Prostate gland (tissue), 2 donors: ENCODE measurements around the gene TMEM178B. TPM values are rescaled to one million over a fixed set of nuclear protein-coding genes. Genes with fewer than 3 reads are reported as not detected.

ENCODE experiments used
- DNase-seq: peaks from one replicate; pipeline ENCODE4 v3.0.0-alpha.2; 2019; ENCODE audit warnings: low spot score
- H3K27ac ChIP-seq, 2 donors: fragments of 200-600 bp; sonication (generic); 2 replicates each; pipeline ENCODE4 v1.5.1; 2017 to 2019
- H3K27me3 ChIP-seq: fragments of 200-600 bp; sonication (generic); replicated peaks from 2 replicates; pipeline ENCODE4 v1.5.1; 2019; ENCODE audit not compliant: insufficient read depth
- H3K36me3 ChIP-seq, 2 donors: fragments of 200-600 bp; sonication (generic); 1 replicate in 1 of 2; 2 replicates in 1 of 2; pipeline versions ENCODE4 v1.5.1 to v1.8.1; 2017 to 2019
- H3K4me1 ChIP-seq: fragments of 200-600 bp; sonication (generic); replicated peaks from 2 replicates; pipeline ENCODE4 v1.5.1; 2019
- H3K4me3 ChIP-seq, 2 donors: fragments of 200-600 bp; sonication (generic); 2 replicates each; pipeline ENCODE4 v1.5.1; 2017 to 2019
- H3K9me3 ChIP-seq: fragments of 200-600 bp; sonication (generic); 2 replicates; pipeline ENCODE4 v1.5.1; 2017
- POLR2A ChIP-seq: fragments of 450-650 bp; IDR thresholded peaks from one replicate; pipeline ENCODE4 v1.6.1; 2016; ENCODE audit warnings: antibody characterized with exemption, mild to moderate bottlenecking
- POLR2AphosphoS5 ChIP-seq: sonication (generic); formaldehyde crosslinking; IDR thresholded peaks from one replicate; pipeline ENCODE4 v1.6.1; 2017; ENCODE audit warnings: antibody characterized with exemption
- WGBS: methylation state at CpG from one replicate; pipeline ENCODE4 v1.1.5; 2018; 5-methylcytosine and 5-hydroxymethylcytosine counted together
- intact Hi-C: fragments of 100-400 bp; cut with DNase I; formaldehyde crosslinking; loops from one replicate; pipeline ENCODE4 v1.14.2; 2022
- total RNA-seq, 2 donors: library from RNA; depleted of rRNA; stranded (reverse); fragments of >200 nt; gene quantifications; one replicate each; pipeline ENCODE4 v1.1.0, GENCODE V29; 2016
- TF ChIP-seq, protein P1 (sequence below), 4 experiments: fragments of 200-600 bp in 2 of 4; fragments of 450-650 bp in 2 of 4; sonication (generic) in 2 of 4; IDR thresholded peaks; 1 replicate in 3 of 4; 2 replicates in 1 of 4; pipeline ENCODE4 v1.5.1; 2016 to 2019; ENCODE audit warnings: antibody characterized with exemption in 4 of 4, mild to moderate bottlenecking in 2 of 4, moderate library complexity in 2 of 4

TMEM178B gene
- total RNA-seq, 2 donors from 2014 or later = 3.4 to 5.2 TPM

DNA sequence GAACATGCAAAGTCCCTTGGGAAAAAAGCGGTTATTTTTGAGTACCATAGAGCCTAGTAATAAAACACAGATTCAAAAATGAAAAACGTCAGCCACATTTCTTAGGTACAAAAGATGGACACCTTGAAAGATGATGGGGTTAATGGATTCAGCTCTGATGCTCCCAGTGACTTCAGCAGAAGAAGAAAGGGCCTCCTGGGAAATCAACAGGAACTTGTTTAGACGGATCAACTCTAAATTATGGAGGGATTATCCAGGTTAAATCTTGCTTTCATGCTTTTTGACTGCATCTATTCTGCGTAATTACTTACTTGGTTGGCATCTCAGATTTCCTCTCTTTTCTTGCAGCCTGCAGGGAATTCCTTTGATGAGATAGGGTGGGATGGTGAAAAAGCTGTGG, 82.5 kb downstream of the TMEM178B start:
- Histone ChIP-seq H3K4me3 (no peak overlapping the region), H3K36me3 (no peaks in the 10 kb centered on the region), H3K4me1 (peaks cover 3% of the 10 kb centered on the region), H3K27me3 (no peaks in the 10 kb centered on the region), H3K27ac (no peak overlapping the region), H3K9me3 (no peaks in the 10 kb centered on the region)
- 60% methylated on average over 4 of the region's 4 CpGs for WGBS
- intact Hi-C loops = no loop called here
- TF ChIP-seq, protein P1, sequence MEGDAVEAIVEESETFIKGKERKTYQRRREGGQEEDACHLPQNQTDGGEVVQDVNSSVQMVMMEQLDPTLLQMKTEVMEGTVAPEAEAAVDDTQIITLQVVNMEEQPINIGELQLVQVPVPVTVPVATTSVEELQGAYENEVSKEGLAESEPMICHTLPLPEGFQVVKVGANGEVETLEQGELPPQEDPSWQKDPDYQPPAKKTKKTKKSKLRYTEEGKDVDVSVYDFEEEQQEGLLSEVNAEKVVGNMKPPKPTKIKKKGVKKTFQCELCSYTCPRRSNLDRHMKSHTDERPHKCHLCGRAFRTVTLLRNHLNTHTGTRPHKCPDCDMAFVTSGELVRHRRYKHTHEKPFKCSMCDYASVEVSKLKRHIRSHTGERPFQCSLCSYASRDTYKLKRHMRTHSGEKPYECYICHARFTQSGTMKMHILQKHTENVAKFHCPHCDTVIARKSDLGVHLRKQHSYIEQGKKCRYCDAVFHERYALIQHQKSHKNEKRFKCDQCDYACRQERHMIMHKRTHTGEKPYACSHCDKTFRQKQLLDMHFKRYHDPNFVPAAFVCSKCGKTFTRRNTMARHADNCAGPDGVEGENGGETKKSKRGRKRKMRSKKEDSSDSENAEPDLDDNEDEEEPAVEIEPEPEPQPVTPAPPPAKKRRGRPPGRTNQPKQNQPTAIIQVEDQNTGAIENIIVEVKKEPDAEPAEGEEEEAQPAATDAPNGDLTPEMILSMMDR (IDR thresholded peaks at IDR 0.05) = no peak
- no peak for TF ChIP-seq POLR2A
- TF ChIP-seq POLR2AphosphoS5 = no peak
- DNase-seq = no peak

DNA sequence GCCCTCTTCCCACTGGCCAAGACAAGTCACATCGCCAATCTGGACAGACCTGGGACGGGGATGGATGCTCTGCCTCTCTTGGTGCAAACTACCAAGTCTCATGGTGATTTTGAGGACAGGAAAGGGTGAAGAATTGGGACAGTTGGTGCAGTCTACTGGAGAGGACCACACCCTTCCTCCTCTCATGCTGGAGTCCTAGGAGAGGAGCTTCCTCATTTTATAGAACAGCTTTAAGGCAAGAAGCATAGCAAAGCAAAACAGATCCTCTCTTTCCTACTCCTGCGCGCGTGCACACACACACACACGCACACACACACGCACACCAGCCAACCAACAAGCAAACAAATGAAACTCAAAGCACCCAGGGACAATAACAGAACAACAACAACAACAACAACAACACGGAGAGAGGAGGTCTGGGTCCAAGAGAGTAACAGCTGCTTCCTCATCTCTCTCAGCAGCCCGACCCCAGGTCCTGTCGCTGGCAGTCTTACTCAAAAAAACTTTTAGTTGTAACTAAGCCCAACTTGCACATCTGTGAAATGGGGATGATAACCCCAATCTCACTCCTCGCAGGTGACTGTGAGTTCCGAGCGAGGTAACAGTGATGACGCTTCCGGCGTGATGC, 83.4 kb downstream of the TMEM178B start:
- 91% methylated on average over 16 of the region's 16 CpGs for WGBS
- Histone ChIP-seq H3K9me3 (no peaks in the 10 kb centered on the region), H3K4me3 (no peak overlapping the region), H3K27ac (no peak overlapping the region), H3K4me1 (peaks cover 3% of the 10 kb centered on the region), H3K27me3 (no peaks in the 10 kb centered on the region), H3K36me3 (no peaks in the 10 kb centered on the region)
- no peak for DNase-seq
- intact Hi-C loops = no loop called here
- no peak for TF ChIP-seq POLR2AphosphoS5
- TF ChIP-seq, protein P1 (IDR thresholded peaks at IDR 0.05) = no peak
- TF ChIP-seq POLR2A = no peak

DNA sequence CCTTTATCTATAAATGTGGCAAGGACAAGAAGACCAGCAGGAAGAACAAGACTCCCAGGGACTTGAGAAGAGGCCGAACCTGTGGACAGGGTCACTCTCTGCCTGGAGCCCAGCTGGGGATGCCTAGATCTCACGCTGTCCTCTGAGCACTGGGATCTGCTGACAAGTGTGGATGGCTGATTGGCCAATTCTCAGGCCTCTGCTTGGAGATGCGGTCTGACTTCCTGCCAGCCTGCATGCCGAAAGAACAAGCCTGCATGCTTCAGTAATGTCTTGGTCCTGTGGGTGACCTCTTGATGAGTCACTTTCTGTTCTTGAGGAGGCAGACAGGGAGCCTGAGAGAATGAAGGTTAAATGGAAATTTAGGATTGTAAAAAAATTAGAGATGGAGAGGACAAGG, 84.7 kb downstream of the TMEM178B start:
- Histone ChIP-seq H3K36me3 (no peaks in the 10 kb centered on the region), H3K4me3 (no peak overlapping the region), H3K27ac (no peak overlapping the region), H3K9me3 (no peaks in the 10 kb centered on the region), H3K4me1 (peaks cover 3% of the 10 kb centered on the region), H3K27me3 (no peaks in the 10 kb centered on the region)
- TF ChIP-seq POLR2A = no peak
- TF ChIP-seq, protein P1 (IDR thresholded peaks at IDR 0.05) = no peak
- TF ChIP-seq POLR2AphosphoS5 = no peak
- intact Hi-C loops = no loop called here
- DNase-seq = no peak
- 54% methylated on average over 4 of the region's 4 CpGs for WGBS

DNA sequence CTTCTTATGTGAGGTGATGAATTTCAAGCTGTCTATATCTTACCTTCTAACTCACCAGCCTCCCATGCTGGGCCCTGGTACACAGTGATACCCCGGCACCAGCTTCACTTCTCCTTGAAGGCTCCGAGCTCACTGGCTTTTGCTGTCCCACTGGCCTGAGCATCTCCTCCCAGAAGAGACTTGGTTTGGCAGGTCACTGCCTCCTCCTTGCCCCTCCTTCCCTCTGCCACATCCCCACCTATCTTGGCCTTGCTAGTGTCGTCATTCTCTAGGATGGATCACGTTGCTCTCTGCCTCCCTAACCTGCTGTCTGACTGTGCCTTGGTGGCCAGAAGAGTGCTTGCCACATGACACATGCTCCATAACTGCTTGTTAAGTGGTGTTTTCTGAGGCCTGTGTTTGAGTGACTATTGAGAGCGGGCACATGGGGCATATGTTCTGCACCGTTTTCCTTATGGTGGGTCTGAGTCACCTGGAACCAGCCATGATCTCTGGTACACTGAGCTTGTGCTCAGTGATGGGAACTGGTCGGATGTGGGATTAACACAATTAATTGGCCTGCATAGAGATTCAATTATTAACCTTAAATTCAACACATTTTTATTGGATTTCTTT, 86.5 kb downstream of the TMEM178B start:
- H3K27me3 ChIP-seq = no peaks in the 10 kb centered on the region
- no peak overlapping the region for H3K4me3 ChIP-seq
- no peaks in the 10 kb centered on the region for H3K9me3 ChIP-seq
- no peak for DNase-seq
- H3K4me1 ChIP-seq = peaks cover 3% of the 10 kb centered on the region
- no peaks in the 10 kb centered on the region for H3K36me3 ChIP-seq
- WGBS = 94% methylated on average over 7 of the region's 7 CpGs
- no peak overlapping the region for H3K27ac ChIP-seq
- TF ChIP-seq POLR2A = no peak
- TF ChIP-seq POLR2AphosphoS5 = no peak
- TF ChIP-seq, protein P1 (IDR thresholded peaks at IDR 0.05) = no peak
- intact Hi-C loops = no loop called here
